OCI-LY1 (cell line): Measurements from ENCODE around the gene ATP9B.

Source experiments
- EZH2 ChIP-seq: fragments of 200-600 bp; sonication (generic), shearing (Covaris generic); IDR thresholded peaks from 2 replicates; pipeline ENCODE4 v1.8.0; 2017; ENCODE audit warnings: borderline replicate concordance, mixed run types, mild to moderate bottlenecking, antibody characterized with exemption, low read length, moderate library complexity, mixed read lengths
- TF ChIP-seq, protein P1 (sequence below): fragments of 200-600 bp; sonication (generic), shearing (Covaris generic); IDR thresholded peaks from 2 replicates; pipeline ENCODE4 v1.5.1; 2017; ENCODE audit warnings: mild to moderate bottlenecking, antibody characterized with exemption, low read length, moderate library complexity, mixed read lengths

DNA sequence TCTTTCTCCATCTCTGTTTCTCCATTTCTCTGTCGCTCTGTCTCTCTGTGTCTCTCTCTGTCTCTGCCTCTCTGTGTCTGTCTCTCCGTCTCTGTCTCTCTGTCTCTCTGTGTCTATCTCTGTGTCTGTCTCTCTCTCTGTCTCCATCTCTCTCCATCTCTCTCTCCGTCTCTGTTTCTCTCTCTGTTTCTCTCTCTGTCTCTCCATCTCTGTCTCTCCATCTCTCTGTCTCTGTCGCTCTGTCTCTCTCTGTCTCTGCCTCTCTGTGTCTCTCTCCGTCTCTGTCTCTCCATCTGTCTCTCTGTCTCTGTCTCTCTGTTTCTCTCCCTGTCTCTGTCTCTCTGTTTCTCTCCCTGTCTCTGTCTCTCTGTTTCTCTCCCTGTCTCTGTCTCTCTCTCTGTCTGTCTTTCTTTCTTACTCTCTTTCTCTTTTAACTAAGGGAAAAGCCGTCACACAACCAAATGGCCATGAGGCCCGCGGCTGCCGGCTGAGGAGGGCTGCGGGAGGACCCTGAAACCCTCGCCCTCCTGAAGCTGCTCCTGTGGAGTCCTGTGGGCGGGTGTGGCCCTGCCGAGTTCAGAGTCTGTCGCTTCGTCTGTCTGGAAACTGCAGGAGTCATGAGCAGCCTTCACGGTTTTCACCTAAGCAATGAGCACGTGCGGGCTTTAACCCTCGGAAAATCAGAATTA is 355.8 kb downstream of the ATP9B start:
- TF ChIP-seq, protein P1, sequence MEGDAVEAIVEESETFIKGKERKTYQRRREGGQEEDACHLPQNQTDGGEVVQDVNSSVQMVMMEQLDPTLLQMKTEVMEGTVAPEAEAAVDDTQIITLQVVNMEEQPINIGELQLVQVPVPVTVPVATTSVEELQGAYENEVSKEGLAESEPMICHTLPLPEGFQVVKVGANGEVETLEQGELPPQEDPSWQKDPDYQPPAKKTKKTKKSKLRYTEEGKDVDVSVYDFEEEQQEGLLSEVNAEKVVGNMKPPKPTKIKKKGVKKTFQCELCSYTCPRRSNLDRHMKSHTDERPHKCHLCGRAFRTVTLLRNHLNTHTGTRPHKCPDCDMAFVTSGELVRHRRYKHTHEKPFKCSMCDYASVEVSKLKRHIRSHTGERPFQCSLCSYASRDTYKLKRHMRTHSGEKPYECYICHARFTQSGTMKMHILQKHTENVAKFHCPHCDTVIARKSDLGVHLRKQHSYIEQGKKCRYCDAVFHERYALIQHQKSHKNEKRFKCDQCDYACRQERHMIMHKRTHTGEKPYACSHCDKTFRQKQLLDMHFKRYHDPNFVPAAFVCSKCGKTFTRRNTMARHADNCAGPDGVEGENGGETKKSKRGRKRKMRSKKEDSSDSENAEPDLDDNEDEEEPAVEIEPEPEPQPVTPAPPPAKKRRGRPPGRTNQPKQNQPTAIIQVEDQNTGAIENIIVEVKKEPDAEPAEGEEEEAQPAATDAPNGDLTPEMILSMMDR: no peak
- TF ChIP-seq EZH2: no peak
